Stimulated activated CD8-positive, alpha-beta memory T cell treated with anti-CD3 and anti-CD28 coated beads, Interleukin-7, amount 100 ng/mL, for 4 hours (primary cell): ENCODE data around the gene GNAS-AS1.

Source experiments
- DNase-seq, 2 donors: peaks; one replicate each; pipeline ENCODE4 v3.0.0-alpha.2; 2020; ENCODE audit warnings: low read depth in 2 of 2

Gene GNAS-AS1

DNA sequence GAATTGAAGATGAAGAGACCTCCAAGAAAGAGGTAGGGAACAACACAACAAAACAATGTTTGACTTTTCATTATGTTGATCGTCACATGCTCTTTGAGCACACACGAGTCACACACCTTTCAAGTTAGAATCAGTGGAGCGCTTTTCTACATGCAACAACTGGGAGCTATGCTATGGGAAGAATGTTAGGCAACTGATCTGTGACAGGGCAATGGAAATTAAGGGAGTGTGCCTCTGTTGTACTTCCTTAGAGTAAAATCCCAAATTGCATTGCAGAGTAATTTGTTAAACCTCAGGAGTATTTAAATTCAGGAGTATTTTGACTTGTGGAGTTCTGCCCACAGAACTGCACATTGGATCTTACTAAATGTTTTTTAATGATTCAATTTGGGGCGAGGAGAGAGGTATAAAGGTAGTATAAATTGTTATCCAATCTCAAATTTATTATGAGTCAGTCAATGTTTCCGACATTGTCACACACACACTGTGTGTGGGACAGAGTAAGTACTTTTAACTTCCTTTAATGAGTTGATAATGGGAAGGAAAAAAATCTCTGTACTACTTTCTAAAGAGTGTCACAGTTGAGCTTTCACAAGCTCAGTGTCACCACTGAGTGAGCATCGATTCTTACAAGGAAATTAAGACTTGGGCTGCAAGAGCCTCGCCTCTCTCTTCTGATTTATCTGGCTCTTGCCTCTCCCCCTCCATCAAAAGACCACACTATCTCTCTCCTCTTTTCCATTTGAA is 12.5 kb upstream of the GNAS-AS1 start:
- no peak for DNase-seq

DNA sequence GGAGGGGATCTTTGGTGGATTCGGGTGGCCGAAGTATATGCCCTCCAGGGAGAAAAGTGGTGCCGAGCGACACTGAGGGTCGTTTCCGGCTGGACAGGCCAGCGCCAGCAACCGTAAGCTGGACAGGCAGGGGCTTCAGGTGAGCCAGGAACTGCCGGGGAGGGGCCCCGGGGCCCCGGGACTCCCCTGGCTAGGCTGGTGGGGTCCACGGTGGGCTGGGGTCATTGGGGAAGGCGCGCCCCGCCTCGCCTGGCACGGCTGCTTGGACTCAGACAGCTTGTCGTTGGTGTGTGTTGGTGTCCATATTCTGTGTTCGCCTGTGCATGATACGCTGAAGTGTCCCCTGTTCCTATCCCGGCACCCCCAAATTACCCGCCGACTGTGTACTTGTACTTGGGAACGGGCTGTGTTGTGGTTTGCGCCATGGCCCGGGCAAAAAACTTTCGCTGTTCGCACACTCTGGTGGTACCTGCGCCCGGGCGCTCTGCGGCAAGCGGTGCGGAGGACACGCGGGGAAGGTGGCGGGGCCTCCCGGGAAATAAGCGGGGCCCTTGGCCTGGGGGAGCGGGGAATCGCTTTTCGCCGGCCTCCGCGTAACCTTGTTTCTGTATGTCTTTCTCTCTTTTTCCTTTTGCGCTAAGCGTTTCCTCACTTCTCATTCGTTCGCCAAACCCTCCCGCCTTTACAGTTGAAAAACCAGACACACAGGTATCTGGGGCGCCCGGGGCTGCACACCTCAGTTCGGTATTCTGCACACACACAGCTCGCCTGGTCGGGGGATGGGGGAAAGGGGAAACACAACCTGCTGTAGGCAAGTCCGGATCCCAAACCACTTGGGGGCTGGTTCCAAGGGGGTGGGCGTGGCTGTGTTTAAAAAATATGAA is 5.0 kb upstream of the GNAS-AS1 start:
- DNase-seq = no peak

DNA sequence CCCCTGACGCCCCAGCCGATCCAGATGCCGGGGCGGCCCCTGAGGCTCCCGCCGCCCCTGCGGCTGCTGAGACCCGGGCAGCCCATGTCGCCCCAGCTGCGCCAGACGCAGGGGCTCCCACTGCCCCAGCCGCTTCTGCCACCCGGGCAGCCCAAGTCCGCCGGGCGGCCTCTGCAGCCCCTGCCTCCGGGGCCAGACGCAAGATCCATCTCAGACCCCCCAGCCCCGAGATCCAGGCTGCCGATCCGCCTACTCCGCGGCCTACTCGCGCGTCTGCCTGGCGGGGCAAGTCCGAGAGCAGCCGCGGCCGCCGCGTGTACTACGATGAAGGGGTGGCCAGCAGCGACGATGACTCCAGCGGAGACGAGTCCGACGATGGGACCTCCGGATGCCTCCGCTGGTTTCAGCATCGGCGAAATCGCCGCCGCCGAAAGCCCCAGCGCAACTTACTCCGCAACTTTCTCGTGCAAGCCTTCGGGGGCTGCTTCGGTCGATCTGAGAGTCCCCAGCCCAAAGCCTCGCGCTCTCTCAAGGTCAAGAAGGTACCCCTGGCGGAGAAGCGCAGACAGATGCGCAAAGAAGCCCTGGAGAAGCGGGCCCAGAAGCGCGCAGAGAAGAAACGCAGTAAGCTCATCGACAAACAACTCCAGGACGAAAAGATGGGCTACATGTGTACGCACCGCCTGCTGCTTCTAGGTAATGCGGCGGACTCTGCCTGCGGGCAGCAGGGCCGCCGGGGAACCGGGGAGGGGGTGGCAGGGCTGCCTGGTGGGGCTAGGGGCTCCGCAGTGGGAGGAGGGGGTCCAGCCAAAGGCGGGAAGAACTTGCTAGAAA is 4.2 kb upstream of the GNAS-AS1 start:
- no peak for DNase-seq

DNA sequence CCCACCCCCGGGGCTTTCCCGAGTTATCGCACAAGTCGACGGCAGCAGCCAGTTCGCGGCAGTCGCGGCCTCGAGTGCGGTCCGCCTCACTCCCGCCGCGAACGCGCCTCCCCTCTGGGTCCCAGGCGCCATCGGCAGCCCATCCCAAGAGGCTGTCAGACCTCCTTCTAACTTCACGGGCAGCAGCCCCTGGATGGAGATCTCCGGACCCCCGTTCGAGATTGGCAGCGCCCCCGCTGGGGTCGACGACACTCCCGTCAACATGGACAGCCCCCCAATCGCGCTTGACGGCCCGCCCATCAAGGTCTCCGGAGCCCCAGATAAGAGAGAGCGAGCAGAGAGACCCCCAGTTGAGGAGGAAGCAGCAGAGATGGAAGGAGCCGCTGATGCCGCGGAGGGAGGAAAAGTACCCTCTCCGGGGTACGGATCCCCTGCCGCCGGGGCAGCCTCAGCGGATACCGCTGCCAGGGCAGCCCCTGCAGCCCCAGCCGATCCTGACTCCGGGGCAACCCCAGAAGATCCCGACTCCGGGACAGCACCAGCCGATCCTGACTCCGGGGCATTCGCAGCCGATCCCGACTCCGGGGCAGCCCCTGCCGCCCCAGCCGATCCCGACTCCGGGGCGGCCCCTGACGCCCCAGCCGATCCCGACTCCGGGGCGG is 3.4 kb upstream of the GNAS-AS1 start:
- DNase-seq = no peak

DNA sequence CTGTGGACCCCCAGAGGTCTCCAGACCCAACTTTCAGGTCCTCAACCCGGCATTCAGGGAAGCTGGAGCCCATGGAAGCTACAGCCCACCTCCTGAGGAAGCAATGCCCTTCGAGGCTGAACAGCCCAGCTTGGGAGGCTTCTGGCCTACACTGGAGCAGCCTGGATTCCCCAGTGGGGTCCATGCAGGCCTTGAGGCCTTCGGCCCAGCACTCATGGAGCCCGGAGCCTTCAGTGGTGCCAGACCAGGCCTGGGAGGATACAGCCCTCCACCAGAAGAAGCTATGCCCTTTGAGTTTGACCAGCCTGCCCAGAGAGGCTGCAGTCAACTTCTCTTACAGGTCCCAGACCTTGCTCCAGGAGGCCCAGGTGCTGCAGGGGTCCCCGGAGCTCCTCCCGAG is 2.8 kb upstream of the GNAS-AS1 start:
- DNase-seq = no peak

DNA sequence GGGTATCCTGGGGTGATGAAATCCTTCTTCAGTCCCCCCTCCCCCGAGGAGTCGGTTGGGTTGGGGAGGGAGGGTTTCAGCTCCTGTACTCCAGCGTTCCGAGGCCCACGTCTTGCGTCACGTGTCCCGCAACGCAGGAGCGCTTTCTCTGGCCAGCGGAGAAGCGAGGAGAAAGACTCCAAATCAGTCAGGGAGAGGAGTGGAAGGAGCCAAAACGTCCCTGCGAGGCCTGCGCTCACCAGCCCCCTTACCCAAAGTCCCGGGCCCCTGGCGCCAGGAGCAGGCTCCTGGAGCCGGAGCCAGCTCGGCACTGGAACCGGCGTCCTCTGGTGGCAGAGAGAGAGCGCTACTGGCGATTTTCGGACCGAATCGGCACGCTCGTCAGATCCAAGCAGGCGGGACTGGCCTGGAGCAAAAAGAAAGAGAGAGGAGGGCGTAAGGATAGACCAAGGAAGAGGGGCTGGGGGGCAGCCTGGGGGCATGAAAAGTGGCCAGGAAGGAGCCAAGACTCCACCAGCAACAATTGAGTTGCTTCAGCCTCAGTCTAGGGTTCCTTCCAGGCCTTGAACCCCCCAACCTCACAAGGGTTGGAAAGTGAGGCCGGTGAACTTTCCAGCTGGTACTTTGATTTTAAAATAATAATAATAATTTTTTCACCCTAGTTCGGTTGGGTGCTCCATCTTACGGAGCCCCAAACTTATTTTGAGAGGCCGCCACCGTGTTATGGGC is 2.0 kb upstream of the GNAS-AS1 start, which contains the start of gene GNAS:
TSS of gene GNAS (plus strand) at position 174 of the 729 bp plus-strand sequence.
- DNase-seq = peak in 1 of 2 donors; percentile 15

DNA sequence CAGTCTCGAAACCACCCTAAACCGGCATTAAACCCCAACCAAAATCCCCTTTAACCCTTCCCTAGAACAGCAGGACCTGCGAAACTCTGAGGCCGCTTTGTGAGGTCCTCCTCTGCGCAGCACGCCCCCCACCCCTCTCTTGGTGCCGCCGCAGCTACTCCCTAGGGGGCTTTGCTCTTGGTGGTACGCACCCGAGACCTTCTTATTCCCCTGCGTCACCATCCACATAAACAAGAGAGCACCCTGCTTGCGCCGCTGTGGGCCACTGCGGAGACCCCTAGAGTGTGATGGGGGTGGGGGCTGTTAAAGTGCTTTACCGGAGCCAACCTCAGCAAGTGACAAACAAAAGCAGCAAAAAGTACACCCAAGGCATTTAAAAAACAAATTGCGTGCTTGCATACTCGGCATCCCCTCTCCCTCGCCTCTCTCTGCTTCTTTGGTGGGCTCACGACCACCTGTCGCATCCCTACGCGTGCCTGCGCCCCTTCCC is 1.3 kb upstream of the GNAS-AS1 start:
- DNase-seq = no peak

DNA sequence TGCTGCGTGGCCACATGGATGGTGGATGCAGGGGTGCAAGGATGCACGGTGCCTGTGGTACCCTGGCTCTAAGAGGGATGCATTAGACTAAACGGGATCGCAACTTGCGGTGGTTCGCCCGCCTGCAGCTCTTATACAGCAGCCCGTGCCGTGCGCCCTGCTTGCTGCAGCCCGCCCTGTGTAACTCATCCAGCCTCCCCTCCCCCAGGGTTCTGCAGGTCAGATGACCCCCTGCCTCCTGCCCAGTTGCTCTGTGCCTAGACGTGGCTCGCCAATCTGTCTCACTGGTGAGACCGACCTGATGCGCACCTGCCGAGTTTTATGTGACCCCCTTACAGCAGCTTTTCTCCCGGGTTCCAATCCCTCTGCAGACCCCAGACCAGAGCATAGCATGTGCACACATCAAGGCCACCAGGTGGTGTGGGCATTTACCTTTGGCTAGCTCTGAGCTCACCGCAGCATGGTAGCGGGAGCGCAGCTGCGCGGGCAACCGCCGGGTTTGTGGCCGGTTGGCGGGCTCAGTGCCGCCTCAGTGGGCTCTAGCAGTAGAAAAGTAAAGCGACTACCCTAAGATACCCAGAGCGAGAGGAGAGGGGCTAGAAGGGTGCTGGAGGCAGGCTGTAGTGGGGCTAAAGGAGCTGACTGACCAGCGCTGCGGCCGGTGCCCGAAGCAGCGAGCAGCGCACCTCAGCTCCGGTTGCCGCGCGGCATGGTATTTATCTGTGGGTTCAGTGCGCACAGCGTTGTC is 693 bp upstream of the GNAS-AS1 start:
- no peak for DNase-seq

DNA sequence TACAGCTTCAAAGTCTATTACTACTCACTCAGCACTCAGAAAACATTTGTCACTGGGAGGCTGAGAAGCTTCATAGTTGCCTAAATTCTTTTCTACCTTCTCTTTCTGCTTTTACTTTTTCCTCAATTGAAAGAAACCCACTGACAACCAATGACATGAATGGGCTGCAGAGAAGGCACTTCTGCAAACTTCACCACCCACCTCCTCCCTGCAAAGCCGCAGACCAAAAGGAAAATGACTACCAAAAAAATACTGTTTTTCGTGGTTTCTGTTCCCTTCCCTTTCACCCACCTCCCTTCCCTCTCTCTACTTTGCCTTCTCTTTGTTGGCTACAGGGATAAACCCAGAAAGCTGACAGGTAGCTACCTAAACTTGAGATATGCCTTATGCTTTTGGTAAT is 3.2 kb downstream of the GNAS-AS1 start:
- no peak for DNase-seq

DNA sequence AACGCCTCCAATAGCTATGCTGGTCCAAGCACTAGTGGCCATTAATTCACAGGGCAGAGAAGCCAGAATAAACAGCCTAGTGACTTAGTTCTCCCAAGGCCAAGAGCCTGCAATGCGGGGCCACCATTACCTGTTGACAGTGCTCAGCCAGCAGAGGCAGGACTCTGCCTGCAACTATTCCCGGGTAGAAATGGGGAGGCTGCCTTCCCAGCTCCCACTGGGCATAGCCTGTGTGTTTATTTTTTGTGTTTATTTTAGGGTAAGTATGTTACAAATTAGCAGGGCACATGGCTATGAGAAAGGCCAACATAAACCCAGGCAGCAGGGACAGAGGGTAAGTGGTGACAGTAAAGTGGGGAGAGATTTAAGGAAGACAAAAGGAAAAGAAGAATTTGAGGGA is 5.0 kb downstream of the GNAS-AS1 start:
- DNase-seq = no peak

DNA sequence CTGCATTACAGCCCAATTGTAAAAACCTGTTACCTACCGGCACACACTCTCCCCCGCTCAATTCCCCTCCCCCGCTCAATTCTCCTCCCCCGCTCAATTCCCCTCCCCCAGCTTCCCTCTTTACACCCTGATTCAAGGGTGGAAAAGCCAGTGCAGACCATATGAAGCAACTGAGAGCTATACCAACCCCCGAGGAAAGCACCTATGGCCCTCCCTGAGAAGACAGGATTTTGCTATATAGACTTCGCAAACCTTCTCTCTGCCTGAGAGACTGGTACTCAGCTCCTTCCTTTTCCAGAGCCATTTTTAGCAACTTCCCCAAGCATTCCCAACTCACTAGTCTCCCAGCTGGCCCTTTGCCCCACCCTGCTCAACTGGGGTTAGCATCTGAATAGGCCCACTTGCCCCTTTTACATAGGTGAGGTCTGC is 7.6 kb downstream of the GNAS-AS1 start:
- no peak for DNase-seq

DNA sequence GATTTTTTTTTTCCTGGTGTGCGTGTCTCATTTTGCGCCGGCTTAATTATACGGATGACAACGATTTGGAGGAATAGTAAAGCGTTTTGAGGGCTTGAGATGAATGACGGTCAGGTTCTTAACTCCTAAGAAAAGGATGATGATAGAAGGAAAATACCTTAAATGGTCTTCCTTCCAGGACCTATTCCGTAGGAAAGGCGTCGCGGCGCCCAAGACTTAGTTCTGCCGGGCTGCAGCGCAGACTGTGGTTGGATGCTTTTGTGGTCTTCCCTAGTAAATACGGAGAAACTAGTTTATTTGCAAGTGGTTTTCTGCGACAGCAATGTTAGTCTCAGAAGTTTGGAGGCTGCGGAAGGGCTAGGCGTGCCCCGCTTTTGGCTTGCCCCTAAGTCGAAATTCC is 8.4 kb downstream of the GNAS-AS1 start:
- no peak for DNase-seq

DNA sequence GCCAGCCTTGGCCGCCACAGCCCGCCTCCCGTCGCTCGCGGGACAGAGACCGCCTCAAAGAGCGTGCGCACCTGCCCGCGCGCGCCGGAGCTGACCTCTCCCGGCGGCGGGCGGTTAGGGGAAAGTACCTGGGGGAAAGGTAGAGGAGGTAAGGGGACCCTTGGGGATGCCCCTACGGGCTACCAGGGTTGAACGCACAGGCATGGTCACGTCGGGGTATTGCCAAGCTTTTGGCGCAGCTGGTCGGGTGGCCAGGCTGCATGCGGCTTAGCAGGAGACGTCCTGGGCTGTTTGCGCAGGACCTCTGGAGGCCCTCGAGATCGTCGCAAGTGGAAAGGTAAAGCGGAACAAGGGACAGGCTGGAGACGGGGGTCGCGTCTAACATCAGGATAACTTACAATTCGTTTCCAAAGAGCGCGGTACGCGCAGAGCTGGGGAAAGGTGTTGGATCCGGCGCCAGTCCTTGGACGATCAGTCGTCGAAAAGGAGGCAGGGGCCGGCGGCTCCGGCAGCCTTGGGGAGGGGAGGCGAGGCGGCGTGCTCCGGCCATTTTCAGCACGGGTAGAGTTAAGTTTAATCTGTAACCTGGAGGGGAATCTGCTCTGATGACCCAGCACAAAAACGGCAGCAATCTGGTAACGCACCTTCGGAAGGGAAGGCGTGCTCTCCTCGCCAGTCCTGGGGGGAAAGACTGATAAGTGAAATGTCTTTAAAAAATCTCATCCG is 9.0 kb downstream of the GNAS-AS1 start:
- DNase-seq = no peak

DNA sequence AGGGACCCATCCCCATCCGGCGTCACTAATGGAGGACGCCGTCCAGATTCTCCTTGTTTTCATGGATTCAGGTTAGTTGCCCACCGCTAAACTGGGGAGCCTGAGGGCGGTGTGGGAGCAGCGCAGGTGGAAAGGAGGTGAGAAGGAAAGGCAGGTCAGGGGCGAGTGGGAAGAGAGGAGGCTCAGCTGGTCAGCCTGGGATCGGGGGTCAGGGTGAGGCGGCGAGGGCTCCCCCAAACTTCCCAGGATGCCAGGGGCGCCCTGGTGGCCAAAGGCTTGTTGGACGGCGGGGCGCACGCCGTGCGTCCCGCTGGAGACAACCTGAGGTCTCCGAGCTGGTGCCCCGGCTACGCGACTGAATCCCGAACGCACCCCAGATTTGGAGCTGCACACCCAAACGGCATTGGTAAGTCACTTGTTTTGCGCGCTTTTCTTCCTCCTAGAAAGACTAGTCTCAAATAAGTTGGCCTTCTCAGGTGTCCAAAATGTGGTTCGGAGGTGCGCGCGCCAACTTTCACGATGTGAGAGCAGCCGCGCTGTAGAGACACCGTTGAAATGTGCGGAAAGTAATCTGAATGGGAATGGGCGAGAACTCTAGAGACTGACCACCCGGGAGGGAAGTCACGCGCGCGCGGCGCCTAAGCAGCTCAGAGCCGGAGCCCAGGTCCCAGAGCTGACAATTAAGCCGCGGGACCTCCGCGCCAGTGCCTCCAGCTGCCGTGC is 9.7 kb downstream of the GNAS-AS1 start:
- DNase-seq = no peak

DNA sequence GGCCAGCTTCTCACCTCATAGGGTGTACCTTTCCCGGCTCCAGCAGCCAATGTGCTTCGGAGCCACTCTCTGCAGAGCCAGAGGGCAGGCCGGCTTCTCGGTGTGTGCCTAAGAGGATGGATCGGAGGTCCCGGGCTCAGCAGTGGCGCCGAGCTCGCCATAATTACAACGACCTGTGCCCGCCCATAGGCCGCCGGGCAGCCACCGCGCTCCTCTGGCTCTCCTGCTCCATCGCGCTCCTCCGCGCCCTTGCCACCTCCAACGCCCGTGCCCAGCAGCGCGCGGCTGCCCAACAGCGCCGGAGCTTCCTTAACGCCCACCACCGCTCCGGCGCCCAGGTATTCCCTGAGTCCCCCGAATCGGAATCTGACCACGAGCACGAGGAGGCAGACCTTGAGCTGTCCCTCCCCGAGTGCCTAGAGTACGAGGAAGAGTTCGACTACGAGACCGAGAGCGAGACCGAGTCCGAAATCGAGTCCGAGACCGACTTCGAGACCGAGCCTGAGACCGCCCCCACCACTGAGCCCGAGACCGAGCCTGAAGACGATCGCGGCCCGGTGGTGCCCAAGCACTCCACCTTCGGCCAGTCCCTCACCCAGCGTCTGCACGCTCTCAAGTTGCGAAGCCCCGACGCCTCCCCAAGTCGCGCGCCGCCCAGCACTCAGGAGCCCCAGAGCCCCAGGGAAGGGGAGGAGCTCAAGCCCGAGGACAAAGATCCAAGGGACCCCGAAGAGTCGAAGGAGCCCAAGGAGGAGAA is 10.5 kb downstream of the GNAS-AS1 start:
- no peak for DNase-seq

DNA sequence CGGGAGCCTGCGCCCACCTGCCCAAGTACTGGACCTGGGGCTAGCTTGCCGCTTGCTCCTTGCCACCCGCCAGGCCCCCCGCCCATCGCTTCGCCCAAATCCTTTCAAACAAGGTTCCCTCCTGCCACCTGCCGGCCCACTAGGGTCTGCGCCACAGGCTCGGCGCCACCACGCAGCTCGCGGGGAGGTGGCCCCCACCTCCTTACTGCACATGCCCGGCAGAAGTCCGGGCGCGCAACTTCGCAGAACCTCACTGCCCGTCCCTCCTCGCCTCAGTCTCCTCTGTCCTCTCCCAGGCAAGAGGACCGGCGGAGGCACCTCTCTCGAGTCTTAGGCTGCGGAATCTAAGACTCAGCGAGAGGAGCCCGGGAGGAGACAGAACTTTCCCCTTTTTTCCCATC is 11.2 kb downstream of the GNAS-AS1 start:
- peak in 1 of 2 donors; percentile 29 for DNase-seq

DNA sequence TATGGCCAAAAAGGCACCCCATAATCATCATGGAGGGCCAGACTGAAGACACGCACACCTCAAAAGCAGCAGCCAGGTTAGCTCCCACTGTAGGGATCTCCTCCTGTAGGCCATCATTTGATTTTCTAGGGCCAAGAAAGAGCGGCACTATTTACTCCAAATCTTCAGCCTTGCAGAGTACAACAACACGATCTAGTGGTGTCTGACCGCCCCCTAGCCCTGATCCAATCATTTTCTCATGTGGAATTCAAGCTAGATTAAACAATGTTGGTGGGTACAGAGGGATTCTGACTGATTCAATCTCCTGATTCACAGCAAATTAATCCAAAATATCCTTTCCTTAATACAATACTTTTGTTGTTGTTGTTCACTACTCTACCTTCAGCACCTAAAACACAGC is 12.5 kb downstream of the GNAS-AS1 start:
- no peak for DNase-seq

DNA sequence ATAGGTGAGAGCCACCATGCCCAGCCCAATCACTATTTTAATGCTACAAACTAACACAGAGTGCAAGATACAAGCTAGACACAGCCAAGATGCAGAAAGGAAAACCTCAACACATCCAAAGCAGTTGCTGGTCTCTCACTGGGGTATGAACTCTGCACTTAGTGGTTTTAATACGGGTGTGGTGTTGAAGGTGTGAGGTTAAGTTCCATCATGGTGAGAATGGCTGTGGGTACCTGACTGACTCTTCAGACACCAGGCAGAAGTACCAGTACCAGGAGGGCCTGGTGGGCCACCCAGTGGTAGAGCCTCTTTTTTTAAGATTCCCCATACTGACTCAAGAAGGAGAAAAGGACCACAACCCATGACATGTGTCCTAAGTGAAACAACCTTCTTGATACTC is 13.0 kb downstream of the GNAS-AS1 start:
- no peak for DNase-seq
